KMS-11 (cell line): ENCODE results near the gene IFNLR1.

Source experiments
- H2AFZ ChIP-seq: fragments of 200-600 bp; sonication (generic); 2 replicates; pipeline ENCODE4 v1.6.1; 2016; ENCODE audit warnings: antibody characterized with exemption, mixed run types, low read depth
- H3K27ac ChIP-seq: fragments of 200-600 bp; sonication (generic); 2 replicates; pipeline ENCODE4 v1.6.1; 2016; ENCODE audit warnings: mild to moderate bottlenecking, mixed run types
- H3K27me3 ChIP-seq: fragments of 200-600 bp; sonication (generic); 2 replicates; pipeline ENCODE4 v1.6.1; 2017; ENCODE audit warnings: mild to moderate bottlenecking, low read depth, mixed run types, moderate library complexity; ENCODE audit not compliant: insufficient read depth
- H3K36me3 ChIP-seq: fragments of 200-600 bp; sonication (generic); 2 replicates; pipeline ENCODE4 v1.6.1; 2017; ENCODE audit warnings: mild to moderate bottlenecking, mixed run types; ENCODE audit not compliant: insufficient read depth
- H3K4me1 ChIP-seq: fragments of 200-600 bp; sonication (generic); 2 replicates; pipeline ENCODE4 v1.6.1; 2016; ENCODE audit warnings: mild to moderate bottlenecking, low read depth, mixed run types; ENCODE audit not compliant: poor library complexity, severe bottlenecking
- H3K4me2 ChIP-seq: fragments of 200-600 bp; sonication (generic); 2 replicates; pipeline ENCODE4 v1.7.0; 2016; ENCODE audit warnings: mild to moderate bottlenecking, mixed run types
- H3K4me3 ChIP-seq: fragments of 200-600 bp; sonication (generic); IDR thresholded peaks from 2 replicates; pipeline ENCODE4 v1.6.1; 2017; ENCODE audit warnings: low read depth, low read length, mixed read lengths; ENCODE audit not compliant: insufficient read depth
- H3K79me2 ChIP-seq: fragments of 200-600 bp; sonication (generic); 2 replicates; pipeline ENCODE4 v1.6.1; 2016; ENCODE audit warnings: low read depth, mixed run types; ENCODE audit not compliant: insufficient read depth
- H3K9ac ChIP-seq: fragments of 200-600 bp; sonication (generic); 2 replicates; pipeline ENCODE4 v1.6.1; 2016; ENCODE audit warnings: mild to moderate bottlenecking, mixed run types
- H4K20me1 ChIP-seq: fragments of 200-600 bp; sonication (generic); 2 replicates; pipeline ENCODE4 v1.6.1; 2016; ENCODE audit warnings: mild to moderate bottlenecking, mixed run types; ENCODE audit not compliant: insufficient read depth
- TF ChIP-seq, protein P1 (sequence below): fragments of 200-600 bp; sonication (generic); conservative IDR thresholded peaks from 2 replicates; pipeline ENCODE4 v1.6.1; 2017; ENCODE audit warnings: low read depth, mild to moderate bottlenecking, antibody characterized with exemption, low read length, moderate library complexity, mixed read lengths

Gene IFNLR1

GRCh38 chr1:24109166-24109483 is 78.0 kb downstream of the IFNLR1 start:
- H3K27ac ChIP-seq = no peak overlapping the region
- H3K79me2 ChIP-seq = no peaks in the 10 kb centered on the region
- H4K20me1 ChIP-seq = no peaks in the 10 kb centered on the region
- TF ChIP-seq, protein P1, sequence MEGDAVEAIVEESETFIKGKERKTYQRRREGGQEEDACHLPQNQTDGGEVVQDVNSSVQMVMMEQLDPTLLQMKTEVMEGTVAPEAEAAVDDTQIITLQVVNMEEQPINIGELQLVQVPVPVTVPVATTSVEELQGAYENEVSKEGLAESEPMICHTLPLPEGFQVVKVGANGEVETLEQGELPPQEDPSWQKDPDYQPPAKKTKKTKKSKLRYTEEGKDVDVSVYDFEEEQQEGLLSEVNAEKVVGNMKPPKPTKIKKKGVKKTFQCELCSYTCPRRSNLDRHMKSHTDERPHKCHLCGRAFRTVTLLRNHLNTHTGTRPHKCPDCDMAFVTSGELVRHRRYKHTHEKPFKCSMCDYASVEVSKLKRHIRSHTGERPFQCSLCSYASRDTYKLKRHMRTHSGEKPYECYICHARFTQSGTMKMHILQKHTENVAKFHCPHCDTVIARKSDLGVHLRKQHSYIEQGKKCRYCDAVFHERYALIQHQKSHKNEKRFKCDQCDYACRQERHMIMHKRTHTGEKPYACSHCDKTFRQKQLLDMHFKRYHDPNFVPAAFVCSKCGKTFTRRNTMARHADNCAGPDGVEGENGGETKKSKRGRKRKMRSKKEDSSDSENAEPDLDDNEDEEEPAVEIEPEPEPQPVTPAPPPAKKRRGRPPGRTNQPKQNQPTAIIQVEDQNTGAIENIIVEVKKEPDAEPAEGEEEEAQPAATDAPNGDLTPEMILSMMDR = no peak
- no peak overlapping the region for H3K4me2 ChIP-seq
- H2AFZ ChIP-seq = no peak overlapping the region
- no peaks in the 10 kb centered on the region for H3K4me1 ChIP-seq
- H3K36me3 ChIP-seq = no peaks in the 10 kb centered on the region
- no peaks in the 10 kb centered on the region for H3K27me3 ChIP-seq
- H3K9ac ChIP-seq = no peak overlapping the region
- H3K4me3 ChIP-seq = no peak overlapping the region

- H3K27ac ChIP-seq = no peak overlapping the region
- H4K20me1 ChIP-seq = no peaks in the 10 kb centered on the region
- H2AFZ ChIP-seq = no peak overlapping the region
- no peaks in the 10 kb centered on the region for H3K4me1 ChIP-seq
- TF ChIP-seq, protein P1 = no peak
- H3K79me2 ChIP-seq = no peaks in the 10 kb centered on the region
- H3K27me3 ChIP-seq = no peaks in the 10 kb centered on the region
- no peaks in the 10 kb centered on the region for H3K36me3 ChIP-seq
- H3K4me3 ChIP-seq = no peak overlapping the region
- no peak overlapping the region for H3K4me2 ChIP-seq
- H3K9ac ChIP-seq = no peak overlapping the region
These were observed 78.5 kb downstream of the IFNLR1 start for GRCh38 chr1:24108334-24109165.

- Histone ChIP-seq H3K36me3 (no peaks in the 10 kb centered on the region), H3K9ac (no peak overlapping the region), H2AFZ (no peak overlapping the region), H3K79me2 (no peaks in the 10 kb centered on the region), H3K4me1 (no peaks in the 10 kb centered on the region), H3K27ac (no peak overlapping the region), H3K27me3 (no peaks in the 10 kb centered on the region), H3K4me2 (no peak overlapping the region), H3K4me3 (no peak overlapping the region), H4K20me1 (no peaks in the 10 kb centered on the region)
- TF ChIP-seq, protein P1 = no peak
These were observed 79.5 kb downstream of the IFNLR1 start for GRCh38 chr1:24107462-24108138.

- no peak overlapping the region for H3K4me2 ChIP-seq
- H3K36me3 ChIP-seq = no peaks in the 10 kb centered on the region
- no peaks in the 10 kb centered on the region for H4K20me1 ChIP-seq
- H3K4me3 ChIP-seq = no peak overlapping the region
- no peaks in the 10 kb centered on the region for H3K79me2 ChIP-seq
- no peaks in the 10 kb centered on the region for H3K27me3 ChIP-seq
- H3K9ac ChIP-seq = no peak overlapping the region
- H3K4me1 ChIP-seq = no peaks in the 10 kb centered on the region
- H2AFZ ChIP-seq = no peak overlapping the region
- TF ChIP-seq, protein P1 = no peak
- no peak overlapping the region for H3K27ac ChIP-seq
These were observed 81.5 kb downstream of the IFNLR1 start for GRCh38 chr1:24105368-24106160.
